Inferior parietal cortex (tissue), 1 donor: ENCODE results near the gene DNASE1L1.
A peak's percentile ranks its signal among the peaks of the same experiment; 100 is the strongest.

ENCODE experiments used
- DNase-seq: peaks from one replicate; pipeline ENCODE4 v3.0.0-alpha.2; 2016; ENCODE audit errors: extremely low spot score

Gene DNASE1L1

DNA sequence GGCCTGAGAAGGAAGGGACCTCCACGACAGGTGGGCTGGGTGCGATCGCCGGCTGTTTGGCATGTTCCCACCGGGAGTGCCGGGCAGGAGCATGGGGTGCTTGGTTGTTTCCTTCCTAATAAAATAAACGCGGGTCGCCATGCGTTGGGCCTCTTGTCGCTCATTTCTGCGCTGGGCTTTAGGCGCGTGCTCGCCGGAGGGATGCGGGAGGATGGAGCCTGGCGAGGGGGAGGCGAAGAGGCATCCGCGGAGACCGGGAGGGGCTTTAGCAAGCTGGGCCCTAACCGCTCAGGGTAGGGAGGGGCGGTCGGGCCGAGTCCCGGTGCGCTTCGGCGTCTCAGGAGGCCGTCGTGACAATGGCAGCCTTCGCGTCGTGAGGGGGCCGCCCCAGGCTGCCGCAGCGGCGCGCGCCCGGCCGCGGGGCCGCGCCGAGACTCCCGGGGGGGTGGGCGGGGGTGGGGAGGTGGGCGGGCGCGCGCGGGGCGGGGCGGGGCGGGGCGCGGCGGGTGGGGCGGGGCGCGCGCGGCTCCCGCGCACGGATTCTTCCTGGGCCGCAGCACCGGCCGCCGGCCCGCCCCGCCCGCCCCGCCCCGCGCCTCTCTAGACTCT, 27.4 kb upstream of the DNASE1L1 start:
- no peak for DNase-seq

DNA sequence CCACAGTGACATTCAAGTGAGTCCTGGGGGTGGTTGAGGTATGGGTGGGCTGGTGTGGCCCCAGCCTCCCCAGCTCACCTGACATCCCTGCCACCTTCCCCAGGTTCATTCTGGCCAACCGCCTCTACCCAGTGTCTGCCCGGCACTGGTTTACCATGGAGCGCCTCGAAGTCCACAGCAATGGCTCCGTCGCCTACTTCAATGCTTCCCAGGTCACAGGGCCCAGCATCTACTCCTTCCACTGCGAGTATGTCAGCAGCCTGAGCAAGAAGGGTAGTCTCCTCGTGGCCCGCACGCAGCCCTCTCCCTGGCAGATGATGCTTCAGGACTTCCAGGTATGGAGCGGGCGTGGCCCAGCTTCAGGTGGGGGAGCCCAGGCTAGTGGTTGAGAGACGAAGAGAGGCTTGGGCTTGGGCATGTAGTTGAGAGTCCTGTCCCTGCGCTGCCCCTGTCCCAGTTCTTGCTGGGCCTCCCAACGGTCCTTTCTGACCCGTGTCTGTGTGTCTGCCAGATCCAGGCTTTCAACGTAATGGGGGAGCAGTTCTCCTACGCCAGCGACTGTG, 26.2 kb upstream of the DNASE1L1 start:
- no peak for DNase-seq

DNA sequence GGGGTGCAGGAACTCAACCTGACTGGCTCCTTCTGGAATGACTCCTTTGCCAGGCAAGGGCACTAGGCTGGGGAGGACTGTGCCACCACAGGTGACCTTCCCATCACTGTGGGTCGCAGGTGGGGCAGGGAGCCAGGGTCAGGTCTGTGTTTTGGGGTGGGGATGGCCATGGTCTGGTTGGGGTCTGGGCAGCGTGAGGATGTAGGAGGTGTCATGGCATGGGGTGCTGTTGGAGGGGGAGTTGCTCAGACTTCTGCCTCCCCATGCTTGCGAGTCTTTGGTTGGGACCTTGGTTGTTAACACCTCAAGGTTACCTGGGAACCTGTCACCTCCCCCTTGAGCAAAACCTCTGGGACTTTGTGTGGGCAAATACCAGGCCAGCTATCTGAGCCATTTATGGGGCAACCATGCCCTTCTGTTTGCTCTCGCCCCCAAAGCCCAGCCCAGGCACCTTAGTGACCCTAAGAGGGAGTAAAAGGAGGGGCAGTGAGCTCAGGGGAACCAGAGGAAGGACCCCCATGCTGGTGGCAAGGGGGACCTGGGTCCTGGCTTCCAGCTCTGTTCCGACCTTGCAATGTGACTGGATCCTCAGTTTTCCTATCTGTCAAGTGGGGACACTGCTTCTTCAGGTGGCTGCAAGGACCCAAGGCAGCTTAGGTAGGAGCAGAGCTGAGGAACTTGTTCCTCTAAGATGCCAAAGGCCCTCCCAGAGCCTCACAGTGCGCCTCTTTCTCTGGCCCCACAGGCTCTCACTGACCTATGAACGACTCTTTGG, 25.5 kb upstream of the DNASE1L1 start:
- DNase-seq = no peak

DNA sequence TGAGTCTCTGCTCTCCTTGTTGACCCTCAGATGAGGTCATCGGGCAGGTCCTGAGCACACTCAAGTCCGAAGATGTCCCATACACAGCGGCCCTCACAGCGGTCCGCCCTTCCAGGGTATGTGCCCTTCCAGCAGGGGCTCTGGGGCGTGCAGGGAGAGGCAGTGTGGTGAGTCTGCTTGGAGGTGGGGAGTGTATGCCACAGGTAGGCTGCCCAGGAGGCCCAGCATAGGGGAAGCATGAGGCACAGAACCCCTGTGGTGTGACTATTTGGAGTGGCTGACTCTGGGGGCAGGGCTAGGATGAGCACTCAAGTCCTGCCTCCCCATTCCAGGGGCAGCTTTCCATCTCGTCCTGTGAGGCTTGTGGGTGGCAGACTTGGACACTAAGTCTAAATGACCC, 24.6 kb upstream of the DNASE1L1 start:
- DNase-seq = no peak

DNA sequence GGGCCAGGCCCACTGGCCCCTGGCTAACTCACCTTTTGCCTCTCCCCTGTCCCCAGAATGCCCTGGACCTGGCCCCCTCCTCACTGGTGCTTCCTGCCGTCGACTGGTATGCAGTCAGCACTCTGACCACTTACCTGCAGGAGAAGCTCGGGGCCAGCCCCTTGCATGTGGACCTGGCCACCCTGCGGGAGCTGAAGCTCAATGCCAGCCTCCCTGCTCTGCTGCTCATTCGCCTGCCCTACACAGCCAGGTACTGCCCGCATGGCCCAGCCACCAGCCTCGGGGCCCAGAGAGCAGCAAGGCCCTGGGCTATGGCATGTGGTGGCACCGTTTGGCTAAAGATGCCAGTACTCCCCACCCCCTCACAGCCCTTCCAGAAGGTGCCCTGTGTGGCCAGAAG, 23.2 kb upstream of the DNASE1L1 start:
- no peak for DNase-seq

DNA sequence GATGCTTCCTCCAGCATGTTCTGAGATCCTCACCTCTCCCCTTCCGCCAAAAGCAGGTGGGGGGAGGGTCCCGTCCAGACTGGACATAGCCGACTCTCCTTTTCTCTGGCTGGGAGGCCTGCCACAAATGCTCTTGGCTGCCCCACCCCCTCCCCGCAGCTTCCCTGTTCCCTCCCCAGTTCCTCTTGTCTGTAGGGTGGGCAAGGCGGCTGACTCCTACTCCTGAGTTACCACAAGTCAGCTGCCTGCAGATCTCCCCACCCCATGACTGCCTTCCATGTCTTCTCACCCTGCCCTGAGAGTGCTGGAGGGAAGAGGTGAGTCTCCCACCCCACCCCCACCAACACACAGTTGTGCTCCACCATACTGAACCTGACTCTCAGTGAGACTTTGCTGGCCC, 22.3 kb upstream of the DNASE1L1 start:
- no peak for DNase-seq

DNA sequence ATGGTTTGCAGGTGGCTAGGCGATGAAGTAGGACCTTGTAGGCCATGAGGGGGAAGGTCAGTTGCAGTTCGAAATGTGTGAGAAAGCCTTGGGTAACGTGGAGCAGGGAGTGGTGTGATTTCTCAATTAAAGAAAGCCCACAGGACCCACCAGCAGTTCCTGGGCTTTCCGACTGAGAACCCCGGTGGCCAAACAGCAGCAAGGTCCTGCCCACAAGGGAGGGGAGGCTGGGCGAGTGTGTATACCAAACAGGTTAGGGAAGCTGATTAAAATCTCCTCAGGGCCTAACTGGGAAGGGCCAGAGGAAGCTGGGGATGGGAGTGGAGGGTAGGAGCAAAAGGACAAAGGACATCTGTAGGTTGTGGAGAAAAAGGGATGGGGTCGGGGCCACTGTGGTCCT, 21.9 kb upstream of the DNASE1L1 start:
- DNase-seq = no peak

DNA sequence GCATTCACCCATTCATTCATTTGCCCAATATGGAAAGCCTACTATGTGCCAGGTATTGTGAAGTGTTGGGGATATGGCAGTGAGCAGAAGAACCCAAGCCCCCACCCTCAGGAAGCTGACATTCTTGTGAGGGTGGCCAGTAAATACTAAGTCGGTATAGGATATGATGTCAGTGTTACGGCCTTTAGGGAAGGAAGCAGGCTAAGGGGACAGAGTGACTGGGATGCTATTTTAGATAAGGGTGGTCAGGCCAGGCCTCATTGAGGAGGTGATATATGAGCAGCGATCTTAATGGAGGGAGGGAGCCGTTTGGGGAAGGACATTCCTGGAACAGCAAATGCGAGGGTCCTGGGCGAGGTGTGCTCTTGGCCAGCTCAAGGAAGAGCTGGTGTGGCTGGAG, 21.4 kb upstream of the DNASE1L1 start:
- no peak for DNase-seq

DNA sequence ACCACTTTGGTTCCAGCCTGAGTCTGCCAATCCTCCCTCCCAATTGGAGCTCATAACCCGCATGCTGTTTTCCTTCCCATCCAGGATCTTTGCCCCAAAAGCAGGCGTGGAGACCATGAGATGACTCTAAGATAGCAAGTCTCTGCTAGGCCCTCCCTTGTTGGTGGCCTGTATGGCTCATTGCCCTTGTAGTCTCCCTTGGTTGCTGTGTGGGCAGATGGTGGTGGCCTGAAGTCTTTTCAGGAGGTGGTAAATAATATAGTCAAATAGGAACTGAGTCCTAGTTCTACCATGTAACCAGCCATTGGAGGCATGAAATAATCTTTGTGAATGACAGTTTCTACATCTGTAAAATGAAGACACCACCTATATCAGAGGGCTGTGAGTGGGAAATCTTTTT, 20.7 kb upstream of the DNASE1L1 start:
- DNase-seq = no peak

DNA sequence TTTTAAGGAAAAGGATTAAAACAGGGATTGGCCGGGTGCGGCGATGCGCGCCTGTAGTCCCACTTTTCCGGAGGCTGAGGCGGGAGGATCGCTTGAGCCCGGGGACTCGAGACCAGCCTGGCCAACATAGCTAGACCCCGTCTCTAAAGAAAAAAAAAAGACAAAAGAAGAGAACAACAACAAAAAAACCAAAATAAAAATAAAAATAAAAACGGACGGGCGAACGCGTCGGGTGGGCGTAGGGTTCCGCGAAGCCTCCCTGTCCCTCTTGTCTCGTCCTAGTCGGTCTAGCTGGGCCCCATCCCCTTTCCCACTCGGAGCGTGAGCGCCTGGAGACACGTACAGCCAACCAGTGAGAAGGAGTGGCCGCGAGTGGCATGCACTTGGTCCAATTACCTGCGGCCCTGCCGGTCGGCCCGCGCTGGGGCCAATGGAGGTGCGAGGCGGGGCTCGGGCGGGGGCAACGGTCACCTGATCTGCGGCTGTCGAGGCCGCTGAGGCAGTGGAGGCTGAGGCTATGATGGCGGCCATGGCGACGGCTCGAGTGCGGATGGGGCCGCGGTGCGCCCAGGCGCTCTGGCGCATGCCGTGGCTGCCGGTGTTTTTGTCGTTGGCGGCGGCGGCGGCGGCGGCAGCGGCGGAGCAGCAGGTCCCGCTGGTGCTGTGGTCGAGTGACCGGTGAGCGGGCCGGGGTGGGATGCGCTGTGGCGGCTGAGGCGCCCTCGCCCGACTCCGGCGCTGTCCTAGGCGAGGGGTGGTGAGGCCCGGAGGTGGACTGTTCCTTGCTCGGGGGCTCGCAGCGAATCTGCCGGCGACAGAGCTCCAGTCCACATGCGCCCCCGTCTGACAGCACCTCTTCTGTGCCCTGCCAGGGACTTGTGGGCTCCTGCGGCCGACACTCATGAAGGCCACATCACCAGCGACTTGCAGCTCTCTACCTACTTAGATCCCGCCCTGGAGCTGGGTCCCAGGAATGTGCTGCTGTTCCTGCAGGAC, 19.4 kb upstream of the DNASE1L1 start, which contains the start of gene ATP6AP1:
Gene ATP6AP1 (plus strand): TSS at position 502 of the 996 bp plus-strand sequence. CDS start 16 bp downstream, at position 518.
- peak; percentile 85 for DNase-seq

DNA sequence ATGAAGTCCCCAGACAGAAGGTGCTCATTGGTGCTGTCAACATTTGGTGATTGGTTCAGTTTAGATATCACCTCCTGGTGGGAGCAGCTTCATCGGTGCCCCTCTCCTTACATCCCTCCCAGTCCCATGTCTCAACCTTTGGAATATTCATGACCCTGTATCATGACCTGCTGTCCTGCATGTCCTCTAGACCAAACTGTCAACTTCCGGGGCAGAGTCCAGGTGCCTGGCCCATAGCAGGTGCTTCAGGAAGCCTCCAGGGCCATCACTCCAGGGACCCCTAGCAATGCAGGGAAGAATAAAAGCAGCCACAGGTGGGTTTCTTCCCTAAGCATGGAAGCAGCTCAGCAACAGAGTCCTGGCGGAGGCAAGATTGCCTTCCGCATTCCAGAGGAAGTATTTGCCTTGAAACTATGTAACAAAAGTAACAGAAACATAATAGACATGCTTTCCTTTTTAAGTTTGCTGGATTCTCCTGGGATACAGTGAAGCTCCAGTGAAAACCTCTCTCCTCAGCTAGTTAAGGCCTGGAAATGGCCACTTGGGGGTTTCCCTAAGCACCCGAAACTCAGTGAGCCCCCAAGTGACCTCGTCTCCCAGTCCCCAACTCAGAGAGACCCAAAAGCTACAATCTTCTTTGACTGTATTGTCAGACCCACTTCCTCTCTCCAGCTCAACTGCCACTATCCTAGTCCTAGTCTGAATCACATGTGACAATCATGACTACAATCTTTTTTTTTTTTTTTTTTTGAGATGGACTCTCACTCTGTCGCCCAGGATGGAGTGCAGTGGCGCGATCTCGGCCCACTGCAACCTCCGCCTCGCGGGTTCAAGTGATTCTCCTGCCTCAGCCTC, 18.1 kb upstream of the DNASE1L1 start:
- no peak for DNase-seq

DNA sequence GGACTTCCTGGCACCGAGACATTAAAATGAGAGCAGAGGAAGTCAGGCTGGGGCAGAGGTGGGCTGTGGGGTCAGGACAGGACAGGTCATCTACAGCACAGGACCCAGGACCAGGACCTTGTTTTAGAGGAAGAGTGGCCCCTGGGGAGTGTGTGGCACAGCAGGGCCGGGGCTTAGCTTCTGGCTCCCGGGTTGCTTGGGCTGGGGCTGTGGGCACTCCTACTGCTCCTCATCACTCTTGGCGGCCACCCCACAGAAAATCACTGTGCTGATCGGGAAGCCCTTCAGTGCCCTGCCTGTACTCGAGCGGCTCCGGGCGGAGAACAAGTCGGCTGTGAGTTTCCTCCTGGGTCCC, 11.3 kb upstream of the DNASE1L1 start:
- no peak for DNase-seq

DNA sequence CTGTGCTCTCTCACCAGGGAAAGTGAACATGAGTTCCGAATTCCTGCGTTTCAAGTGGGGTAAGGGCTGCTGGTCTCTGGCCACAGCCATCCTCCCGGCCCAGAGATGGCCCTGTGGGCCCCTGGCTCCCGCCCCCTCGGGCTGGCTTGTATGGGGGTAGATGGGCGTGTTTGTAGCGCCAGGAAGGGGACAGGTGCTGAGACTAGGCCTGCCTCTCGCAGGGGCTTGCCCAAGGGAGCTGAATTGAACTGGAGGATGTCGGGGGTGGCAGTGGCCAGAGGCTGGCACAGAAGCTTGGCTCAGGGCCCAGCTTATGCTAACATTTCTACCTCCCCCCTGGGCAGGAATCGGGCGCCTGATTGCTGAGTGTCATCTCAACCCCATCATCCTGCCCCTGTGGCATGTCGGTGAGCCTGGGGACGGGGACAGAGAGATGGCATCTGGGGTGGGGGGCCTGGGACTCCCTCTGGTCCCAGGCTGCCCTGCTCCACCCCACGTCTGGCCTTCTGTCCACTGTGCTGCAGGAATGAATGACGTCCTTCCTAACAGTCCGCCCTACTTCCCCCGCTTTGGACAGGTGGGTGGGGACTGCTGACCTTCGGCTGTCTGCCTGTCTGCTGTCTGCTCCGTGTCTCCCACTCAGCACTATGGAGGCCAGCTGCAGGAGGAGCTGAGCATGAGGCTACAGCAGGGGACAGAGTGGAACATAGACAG, 10.8 kb upstream of the DNASE1L1 start:
- DNase-seq = no peak

DNA sequence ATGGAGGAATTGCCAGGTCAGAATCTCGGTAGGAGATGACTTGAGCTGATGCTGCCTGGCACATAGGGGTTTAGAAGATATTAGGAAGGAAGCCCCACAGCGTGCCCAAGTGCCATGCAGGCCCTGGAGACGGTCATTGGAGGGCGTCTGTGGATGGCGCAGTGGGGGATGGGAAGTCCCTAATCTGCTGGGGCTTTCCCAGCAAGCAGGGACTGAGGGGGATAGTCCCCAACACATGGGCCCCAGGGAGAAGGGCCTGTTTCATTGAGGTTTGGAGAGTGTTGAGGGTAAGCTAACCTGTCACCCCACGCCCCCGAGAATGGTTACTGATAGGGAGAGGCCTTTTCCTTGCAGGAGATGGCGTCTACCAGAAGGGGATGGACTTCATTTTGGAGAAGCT, 10.1 kb upstream of the DNASE1L1 start:
- no peak for DNase-seq

DNA sequence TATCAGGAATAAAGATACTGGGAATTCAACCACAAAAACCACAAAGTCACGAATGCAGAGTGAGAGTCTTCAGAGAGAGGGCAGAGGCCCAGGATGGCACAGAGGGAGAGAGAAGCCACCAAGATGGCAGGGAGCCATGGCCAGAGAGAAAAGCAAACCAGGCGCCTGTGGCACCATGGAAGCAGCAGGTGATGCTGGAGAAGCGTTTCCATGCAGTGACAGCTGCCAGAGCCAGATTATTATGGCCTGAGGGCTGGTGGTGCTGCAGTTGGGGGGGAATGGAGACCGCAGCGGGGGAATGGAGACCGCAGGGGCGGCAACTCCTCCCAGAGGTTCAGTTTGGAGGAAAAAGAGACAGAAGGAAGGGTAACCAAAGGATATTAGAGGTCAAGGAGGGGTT, 8.1 kb upstream of the DNASE1L1 start:
- DNase-seq = no peak

DNA sequence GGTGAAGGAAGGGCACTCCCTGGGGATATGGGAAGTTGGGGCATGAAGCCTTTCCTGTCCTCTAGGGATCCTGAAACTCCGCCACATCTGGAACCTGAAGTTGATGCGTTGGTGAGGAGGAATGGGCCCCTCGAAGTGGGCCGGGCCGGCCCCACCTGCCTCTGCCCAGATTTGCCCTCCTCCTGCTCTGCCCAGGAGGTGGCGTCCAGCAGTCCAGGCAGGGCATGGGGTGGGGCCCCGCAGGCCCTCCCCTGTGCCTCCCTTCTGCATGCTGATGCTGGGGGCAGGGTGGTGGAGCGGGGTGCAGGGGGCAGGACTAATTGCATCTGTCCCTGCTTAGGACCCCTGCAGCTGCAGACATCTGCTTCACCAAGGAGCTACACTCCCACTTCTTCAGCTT, 4.1 kb upstream of the DNASE1L1 start:
- DNase-seq = no peak

DNA sequence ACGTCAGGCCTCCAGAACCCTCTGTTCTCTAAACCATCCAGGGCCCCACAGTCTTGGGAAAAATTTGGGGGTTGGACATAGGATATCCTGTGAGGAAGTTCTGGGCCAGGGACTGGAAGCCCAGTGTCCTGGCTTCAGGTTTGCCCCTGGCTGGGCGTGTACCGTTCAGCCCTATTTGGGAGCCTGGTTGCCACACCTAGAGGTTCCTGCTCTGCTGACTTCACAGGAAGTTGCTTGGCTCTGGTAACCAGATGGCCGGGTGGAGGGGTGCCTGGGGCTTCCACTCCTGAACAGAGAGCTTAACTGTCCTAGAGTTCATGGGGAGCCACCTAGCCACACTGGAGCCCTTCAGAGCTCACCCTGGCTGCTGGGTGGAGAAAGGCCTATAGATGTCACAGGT, 3.4 kb upstream of the DNASE1L1 start:
- no peak for DNase-seq

DNA sequence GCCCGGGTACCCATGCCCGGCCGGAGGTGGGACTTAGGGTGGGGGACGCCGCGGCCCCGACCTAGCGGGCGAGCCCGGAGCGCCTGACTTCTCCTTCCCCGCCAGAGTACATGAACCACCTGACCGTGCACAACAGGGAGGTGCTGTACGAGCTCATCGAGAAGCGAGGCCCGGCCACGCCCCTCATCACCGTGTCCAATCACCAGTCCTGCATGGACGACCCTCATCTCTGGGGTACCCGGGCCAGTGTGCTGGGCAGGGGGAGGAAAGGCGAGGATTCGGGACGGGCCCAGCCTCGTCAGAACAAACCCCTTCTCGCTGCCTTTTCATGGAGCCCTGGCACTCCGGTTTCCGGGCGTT, 2.9 kb upstream of the DNASE1L1 start:
- DNase-seq = no peak

DNA sequence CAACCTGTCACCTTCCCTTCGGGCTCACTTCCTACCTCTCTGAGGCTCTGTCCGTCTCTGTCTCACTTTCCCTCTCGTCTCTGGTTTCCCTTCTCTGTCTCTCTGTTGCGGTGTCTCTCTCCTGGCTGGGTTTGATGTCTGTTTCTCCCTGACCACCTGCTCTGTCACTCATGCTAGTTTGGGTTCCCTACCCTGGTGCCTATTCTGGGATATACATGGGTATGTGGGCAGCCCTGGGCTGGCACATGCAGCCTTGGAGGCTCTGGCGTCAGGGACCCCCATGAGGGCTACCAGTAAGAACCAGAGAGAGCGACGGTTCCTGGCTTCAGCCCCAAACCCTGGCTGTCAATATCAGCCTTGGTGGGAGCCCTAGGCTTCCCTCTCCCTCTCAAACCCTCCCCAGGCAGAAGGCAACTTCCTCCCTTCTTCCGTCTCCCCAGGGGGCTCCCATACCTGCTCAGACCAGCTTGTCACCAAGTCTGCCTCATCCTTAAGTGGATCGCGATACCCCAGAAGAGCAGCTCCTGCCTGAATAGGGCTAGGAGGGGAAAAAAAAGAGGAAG, 314 bp downstream of the DNASE1L1 start:
- no peak for DNase-seq

DNA sequence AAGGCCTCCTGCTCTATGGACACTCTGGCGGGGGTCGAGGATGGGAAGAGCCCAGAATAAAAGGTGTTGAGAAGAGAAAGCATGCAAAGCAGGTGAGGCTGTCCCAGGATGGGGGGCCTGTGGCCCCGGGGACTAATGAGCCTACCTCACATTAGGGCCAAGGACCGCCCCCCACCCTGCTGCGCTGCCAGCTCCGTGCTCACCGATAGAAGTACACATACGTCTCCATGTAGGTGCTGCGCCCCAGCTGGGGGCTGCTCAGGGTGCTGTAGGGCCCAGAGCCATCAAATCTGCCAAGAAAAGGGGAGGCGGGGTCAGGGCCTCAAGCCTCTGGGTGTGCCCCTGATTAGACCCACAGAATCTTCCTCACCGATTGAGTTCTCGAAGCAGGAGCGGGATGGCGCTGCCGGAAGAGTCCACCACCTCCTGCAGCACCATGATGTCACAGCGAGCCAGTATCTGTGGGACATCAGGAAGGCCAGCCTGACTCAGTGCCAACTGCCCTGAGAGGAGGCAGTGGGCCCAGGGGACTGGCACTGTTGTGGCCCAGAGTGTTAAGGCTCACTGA, 4.3 kb downstream of the DNASE1L1 start:
- no peak for DNase-seq
